Fibroblast of lung (primary cell): ENCODE measurements around the gene EIF4E. TPM values are rescaled to one million over a fixed set of nuclear protein-coding genes. Genes with fewer than 3 reads are reported as not detected.

ENCODE experiments used
- DNase-seq, 2 donors: peaks; one replicate each; pipeline versions ENCODE4 v3.0.0 to v3.0.0-alpha.2; 2010; ENCODE audit warnings: low read depth in 2 of 2
- H2AFZ ChIP-seq: 2 replicates; pipeline ENCODE4 v1.5.1; 2012; ENCODE audit warnings: low read length, control low read depth, inconsistent platforms
- H3K27ac ChIP-seq: 2 replicates; pipeline ENCODE4 v1.5.1; 2011; ENCODE audit warnings: low read length, control low read depth; ENCODE audit not compliant: insufficient read depth
- H3K27me3 ChIP-seq: 2 replicates; pipeline ENCODE4 v1.5.1; 2011; ENCODE audit warnings: mild to moderate bottlenecking, low read length; ENCODE audit not compliant: control insufficient read depth, insufficient read depth
- H3K36me3 ChIP-seq: 2 replicates; pipeline ENCODE4 v1.5.1; 2011; ENCODE audit warnings: low read length; ENCODE audit not compliant: control insufficient read depth, insufficient read depth
- H3K4me1 ChIP-seq: 2 replicates; pipeline ENCODE4 v1.5.1; 2011; ENCODE audit warnings: low read length; ENCODE audit not compliant: control insufficient read depth, insufficient read depth; ENCODE audit errors: extremely low read depth
- H3K4me2 ChIP-seq: 2 replicates; pipeline ENCODE4 v1.5.1; 2011; ENCODE audit warnings: low read length, control low read depth; ENCODE audit not compliant: insufficient read depth; ENCODE audit errors: extremely low read depth
- H3K4me3 ChIP-seq, 4 experiments: fragments of 200-600 bp in 1 of 4; sonication (generic) in 1 of 4; replicated peaks in 1 of 4; 2 replicates each; pipeline ENCODE4 v1.5.1; 2011 to 2016; ENCODE audit warnings: low read length in 4 of 4, low read depth in 3 of 4, mild to moderate bottlenecking in 3 of 4, control low read depth in 2 of 4, inconsistent platforms in 1 of 4, mixed read lengths in 1 of 4; ENCODE audit not compliant: insufficient read depth in 1 of 4; ENCODE audit errors: control extremely low read depth in 1 of 4
- H3K79me2 ChIP-seq: 2 replicates; pipeline ENCODE4 v1.5.1; 2012; ENCODE audit warnings: mild to moderate bottlenecking, low read length, inconsistent platforms; ENCODE audit not compliant: control insufficient read depth, insufficient read depth
- H3K9ac ChIP-seq: 2 replicates; pipeline ENCODE4 v1.5.1; 2011; ENCODE audit warnings: mild to moderate bottlenecking, low read length, control low read depth; ENCODE audit not compliant: insufficient read depth
- H3K9me3 ChIP-seq: 2 replicates; pipeline ENCODE4 v1.5.1; 2012; ENCODE audit warnings: low read depth, low read length; ENCODE audit not compliant: control insufficient read depth, insufficient read depth
- H4K20me1 ChIP-seq: 2 replicates; pipeline ENCODE4 v1.5.1; 2011; ENCODE audit warnings: low read length; ENCODE audit not compliant: control insufficient read depth, insufficient read depth; ENCODE audit errors: extremely low read depth
- EZH2 ChIP-seq: IDR thresholded peaks from 2 replicates; pipeline ENCODE4 v1.5.1; 2012; ENCODE audit warnings: low read length, control low read depth, mild to moderate bottlenecking; ENCODE audit errors: missing control alignments
- polyA plus RNA-seq, 2 donors: library from polyadenylated mRNA; depleted of rRNA in 1 of 2; stranded (reverse) in 1 of 2; unstranded in 1 of 2; fragments of >200 nt; gene quantifications; 2 replicates each; pipeline ENCODE4 v1.2.1, GENCODE V29; 2011 to 2012; ENCODE audit warnings: missing spikeins in 1 of 2
- total RNA-seq: library from RNA; depleted of rRNA; stranded (reverse); fragments of >200 nt; gene quantifications from 2 replicates; pipeline ENCODE4 v1.2.1, GENCODE V29; 2014
- TF ChIP-seq, protein P1 (sequence below), 2 donors: IDR thresholded peaks in 1 of 2; conservative IDR thresholded peaks in 1 of 2; 1 replicate in 1 of 2; 2 replicates in 1 of 2; pipeline ENCODE4 v1.5.1; 2011 to 2012; ENCODE audit warnings: low read length in 2 of 2, control low read depth in 1 of 2, inconsistent platforms in 1 of 2, low read depth in 1 of 2, mild to moderate bottlenecking in 1 of 2

Gene EIF4E
- total and polyA plus RNA-seq, 2 donors (not counting 1 experiment from before 2014, with no cell fraction given): 124 to 138 TPM

DNA sequence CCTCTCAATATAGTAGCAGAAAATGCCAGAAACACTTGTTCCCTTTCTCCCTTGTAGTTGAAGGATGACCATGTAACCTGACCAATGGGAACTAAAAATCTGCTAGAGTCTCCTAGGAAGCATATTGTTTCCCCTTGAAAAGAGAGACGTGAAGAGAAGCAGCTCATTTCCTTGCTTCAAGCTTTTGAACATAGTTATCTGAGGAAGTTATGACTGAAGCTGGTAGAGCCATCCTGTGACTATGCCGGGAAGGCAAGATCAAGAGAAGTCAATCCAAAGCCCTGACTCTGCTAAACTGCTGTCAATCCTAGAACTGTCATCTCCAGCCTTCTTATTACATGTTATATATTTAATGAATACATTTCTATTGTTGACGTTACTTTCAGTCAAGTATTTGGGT is 66.6 kb downstream of the EIF4E start:
- H3K36me3 ChIP-seq: no peaks in the 10 kb centered on the region
- H4K20me1 ChIP-seq: no peaks in the 10 kb centered on the region
- no peak overlapping the region for H3K27ac ChIP-seq
- H3K4me2 ChIP-seq: no peak overlapping the region
- DNase-seq: no peak
- no peak overlapping the region for H3K4me3 ChIP-seq
- H3K79me2 ChIP-seq: no peaks in the 10 kb centered on the region
- H3K9ac ChIP-seq: no peak overlapping the region
- no peak overlapping the region for H2AFZ ChIP-seq
- H3K27me3 ChIP-seq: no peaks in the 10 kb centered on the region
- H3K9me3 ChIP-seq: no peaks in the 10 kb centered on the region
- H3K4me1 ChIP-seq: no peaks in the 10 kb centered on the region
- TF ChIP-seq, protein P1, sequence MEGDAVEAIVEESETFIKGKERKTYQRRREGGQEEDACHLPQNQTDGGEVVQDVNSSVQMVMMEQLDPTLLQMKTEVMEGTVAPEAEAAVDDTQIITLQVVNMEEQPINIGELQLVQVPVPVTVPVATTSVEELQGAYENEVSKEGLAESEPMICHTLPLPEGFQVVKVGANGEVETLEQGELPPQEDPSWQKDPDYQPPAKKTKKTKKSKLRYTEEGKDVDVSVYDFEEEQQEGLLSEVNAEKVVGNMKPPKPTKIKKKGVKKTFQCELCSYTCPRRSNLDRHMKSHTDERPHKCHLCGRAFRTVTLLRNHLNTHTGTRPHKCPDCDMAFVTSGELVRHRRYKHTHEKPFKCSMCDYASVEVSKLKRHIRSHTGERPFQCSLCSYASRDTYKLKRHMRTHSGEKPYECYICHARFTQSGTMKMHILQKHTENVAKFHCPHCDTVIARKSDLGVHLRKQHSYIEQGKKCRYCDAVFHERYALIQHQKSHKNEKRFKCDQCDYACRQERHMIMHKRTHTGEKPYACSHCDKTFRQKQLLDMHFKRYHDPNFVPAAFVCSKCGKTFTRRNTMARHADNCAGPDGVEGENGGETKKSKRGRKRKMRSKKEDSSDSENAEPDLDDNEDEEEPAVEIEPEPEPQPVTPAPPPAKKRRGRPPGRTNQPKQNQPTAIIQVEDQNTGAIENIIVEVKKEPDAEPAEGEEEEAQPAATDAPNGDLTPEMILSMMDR (conservative IDR thresholded peaks at IDR 0.05 in 1 of 2, IDR thresholded peaks at IDR 0.05 in 1 of 2; ENCODE audit: low read depth in 1 of 2, low read length in 2 of 2): no peak
- TF ChIP-seq EZH2: no peak

DNA sequence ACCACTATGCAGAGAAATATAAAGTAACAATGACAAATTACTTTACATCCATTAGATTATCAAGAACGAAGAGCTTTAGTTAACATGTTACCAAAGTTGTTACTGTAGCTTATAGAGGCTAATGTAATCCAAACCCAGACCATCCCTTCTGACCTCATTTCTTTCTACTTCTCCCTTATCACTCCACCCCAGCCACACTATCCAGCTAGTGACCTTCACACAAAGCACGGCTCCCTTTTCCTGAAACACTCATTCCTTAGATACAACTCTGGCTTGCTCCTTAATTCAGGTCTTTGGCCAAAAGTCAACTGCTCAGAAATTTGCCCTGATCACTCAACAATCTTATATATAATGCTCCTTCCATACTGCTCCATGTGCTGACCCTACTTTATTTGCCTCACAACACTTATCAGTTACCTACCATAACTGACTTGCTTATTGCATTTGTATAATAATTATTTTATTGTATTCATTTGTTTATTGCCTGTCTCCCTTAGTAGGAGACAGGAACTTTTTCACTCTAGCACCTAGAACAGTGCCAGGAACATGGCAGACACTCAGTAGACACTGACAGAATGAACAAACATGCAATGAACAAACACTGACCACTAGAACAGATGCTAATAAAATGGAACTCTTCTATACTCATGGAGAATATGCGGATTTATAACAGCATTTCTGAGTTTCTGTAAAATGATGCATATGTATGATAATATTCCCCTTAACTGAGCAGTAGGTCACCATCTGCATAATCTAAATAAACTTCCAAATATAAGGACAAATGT is 67.6 kb downstream of the EIF4E start:
- Histone ChIP-seq H3K36me3 (no peaks in the 10 kb centered on the region), H4K20me1 (no peaks in the 10 kb centered on the region), H3K79me2 (no peaks in the 10 kb centered on the region), H3K4me1 (no peaks in the 10 kb centered on the region), H3K27ac (no peak overlapping the region), H3K4me2 (no peak overlapping the region), H3K9ac (no peak overlapping the region), H3K4me3 (no peak overlapping the region), H3K27me3 (no peaks in the 10 kb centered on the region), H2AFZ (no peak overlapping the region), H3K9me3 (no peaks in the 10 kb centered on the region)
- no peak for TF ChIP-seq EZH2
- TF ChIP-seq, protein P1 (conservative IDR thresholded peaks at IDR 0.05 in 1 of 2, IDR thresholded peaks at IDR 0.05 in 1 of 2; ENCODE audit: low read depth in 1 of 2, low read length in 2 of 2): no peak
- DNase-seq: no peak

DNA sequence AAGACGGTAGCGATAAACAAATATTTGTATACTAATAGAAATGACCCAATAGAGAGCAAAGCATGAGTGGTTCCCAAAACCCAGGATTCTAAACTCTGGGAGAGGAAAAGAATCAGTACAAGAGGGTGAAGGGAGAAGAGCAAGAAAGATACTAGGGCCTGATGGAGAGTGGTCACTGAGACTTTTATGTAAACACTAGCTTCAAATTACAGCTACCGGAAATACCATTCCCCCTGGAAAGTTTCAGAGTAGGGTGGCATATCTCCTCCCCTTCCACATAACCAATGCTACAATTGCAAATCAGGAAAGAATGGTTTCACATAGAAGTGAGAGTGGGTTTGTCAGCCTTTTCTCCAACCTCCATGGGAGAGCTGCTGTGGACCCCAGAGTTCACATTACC is 77.1 kb downstream of the EIF4E start:
- no peaks in the 10 kb centered on the region for H3K27me3 ChIP-seq
- H3K79me2 ChIP-seq: no peaks in the 10 kb centered on the region
- no peaks in the 10 kb centered on the region for H4K20me1 ChIP-seq
- H3K27ac ChIP-seq: no peak overlapping the region
- no peak overlapping the region for H3K4me2 ChIP-seq
- DNase-seq: peak; percentile 19 to 45
- peaks cover 3% of the 10 kb centered on the region for H3K4me1 ChIP-seq
- H2AFZ ChIP-seq: no peak overlapping the region
- no peak overlapping the region for H3K9ac ChIP-seq
- no peak overlapping the region for H3K4me3 ChIP-seq
- H3K36me3 ChIP-seq: no peaks in the 10 kb centered on the region
- H3K9me3 ChIP-seq: no peaks in the 10 kb centered on the region
- TF ChIP-seq EZH2: no peak
- TF ChIP-seq, protein P1 (conservative IDR thresholded peaks at IDR 0.05 in 1 of 2, IDR thresholded peaks at IDR 0.05 in 1 of 2; ENCODE audit: low read depth in 1 of 2, low read length in 2 of 2): no peak
